Fibroblast of skin of abdomen (primary cell): ENCODE results near the gene RAB3IL1.

Source experiments
- DNase-seq: peaks from one replicate; pipeline ENCODE4 v3.0.0-alpha.2; 2013

The RAB3IL1 gene

GRCh38 chr11:61918938-61919704 is 1.8 kb upstream of the RAB3IL1 start:
- no peak for DNase-seq

DNA sequence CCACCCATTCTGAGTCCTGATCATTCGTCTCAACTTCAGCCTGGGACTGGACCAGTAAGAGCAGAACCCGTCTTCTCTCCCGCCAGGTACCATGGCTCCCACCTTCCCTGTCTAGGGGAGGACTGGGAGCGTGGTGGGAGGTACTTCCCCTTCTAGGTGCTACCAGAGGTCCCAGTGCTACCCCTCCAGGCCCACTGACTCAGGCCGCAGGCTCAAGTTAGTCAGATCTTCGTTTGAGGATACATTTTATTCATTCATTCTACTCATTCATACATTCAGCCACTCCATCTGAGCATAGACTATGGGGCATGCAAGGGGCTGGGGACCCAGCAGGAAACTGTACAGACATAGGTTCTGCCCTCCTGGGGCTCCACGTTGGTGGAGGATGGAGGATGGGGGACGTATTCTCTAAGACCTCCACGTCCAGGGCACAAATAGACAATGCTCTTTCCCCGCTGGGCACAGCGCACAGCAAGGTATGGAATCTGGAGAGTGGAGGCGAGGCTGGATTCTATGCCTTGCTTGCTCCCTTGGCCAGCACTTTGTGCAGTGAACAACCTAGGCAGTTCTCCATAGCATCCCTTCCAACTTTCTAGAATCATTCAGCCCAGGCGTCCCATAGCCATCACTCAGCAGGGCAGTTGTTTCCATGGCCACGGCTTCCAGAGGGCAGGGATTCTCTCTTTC is 1.0 kb upstream of the RAB3IL1 start:
- no peak for DNase-seq

DNA sequence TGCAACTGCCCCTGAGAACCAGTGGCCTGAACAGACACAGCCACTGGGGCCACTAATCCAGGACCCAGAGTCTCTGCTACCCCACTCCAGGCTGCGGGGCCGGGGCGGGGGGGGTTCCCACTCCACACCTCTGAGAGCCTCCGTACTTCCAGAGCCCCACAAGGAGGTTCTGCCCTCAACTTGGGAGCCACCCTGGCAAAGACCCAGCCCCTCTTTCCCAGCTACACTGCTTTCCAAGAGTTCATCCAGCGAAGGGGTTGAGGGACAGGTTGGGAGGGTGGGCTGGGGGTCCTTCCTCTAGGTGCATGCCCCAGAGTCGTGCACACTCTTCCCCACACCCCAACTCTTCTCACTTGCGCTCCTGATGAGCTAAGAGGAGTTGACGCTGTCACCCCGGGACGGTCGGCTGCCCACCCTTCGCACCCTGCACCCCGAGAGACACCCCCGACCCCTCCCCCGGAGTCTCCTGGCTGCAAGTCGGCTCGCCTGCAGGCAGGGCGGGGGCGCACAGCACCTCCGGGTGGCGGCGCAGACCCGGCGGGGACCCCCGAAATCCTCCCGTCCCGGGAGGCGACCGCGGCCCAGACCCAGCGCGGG is 531 bp downstream of the RAB3IL1 start:
- DNase-seq = no peak

GRCh38 chr11:61914471-61915171 is 2.7 kb downstream of the RAB3IL1 start:
- no peak for DNase-seq

- DNase-seq = no peak
Measured at GRCh38 chr11:61913699-61914395, 3.5 kb downstream of the RAB3IL1 start.

DNA sequence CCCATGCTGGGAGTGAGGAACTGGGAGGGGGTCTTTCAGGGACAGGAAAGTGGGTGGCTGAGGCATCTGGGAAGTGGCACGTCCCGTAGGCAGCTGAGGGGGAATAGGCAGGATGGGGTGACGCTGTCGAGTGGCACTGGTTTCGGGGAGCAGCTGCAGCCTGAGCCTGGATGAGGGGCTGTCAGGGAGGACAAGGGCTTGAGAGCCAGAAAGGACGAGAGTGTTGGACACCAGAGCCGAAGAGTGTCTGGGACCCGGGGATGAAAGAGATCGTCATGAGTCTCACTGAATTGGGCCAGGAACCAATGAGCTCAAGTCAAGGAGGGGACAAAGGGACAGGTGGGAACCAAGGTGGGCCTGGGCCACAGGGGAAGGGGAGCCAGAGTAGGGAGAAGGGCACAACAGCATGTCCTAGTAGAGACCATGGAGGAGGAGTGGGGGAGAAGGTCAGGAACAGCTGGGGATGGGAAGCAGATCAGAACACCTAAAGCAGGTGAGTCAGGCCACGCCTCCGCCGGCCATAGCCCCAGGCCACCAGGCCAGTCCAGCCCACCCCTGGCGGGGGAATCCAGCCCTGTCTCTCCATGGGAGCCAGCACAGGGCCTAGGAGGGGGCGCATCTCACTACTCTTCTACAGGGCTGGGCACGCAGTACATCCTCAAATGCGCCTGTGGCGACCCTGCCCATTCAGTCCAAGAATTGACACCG is 4.2 kb downstream of the RAB3IL1 start:
- DNase-seq = no peak

DNA sequence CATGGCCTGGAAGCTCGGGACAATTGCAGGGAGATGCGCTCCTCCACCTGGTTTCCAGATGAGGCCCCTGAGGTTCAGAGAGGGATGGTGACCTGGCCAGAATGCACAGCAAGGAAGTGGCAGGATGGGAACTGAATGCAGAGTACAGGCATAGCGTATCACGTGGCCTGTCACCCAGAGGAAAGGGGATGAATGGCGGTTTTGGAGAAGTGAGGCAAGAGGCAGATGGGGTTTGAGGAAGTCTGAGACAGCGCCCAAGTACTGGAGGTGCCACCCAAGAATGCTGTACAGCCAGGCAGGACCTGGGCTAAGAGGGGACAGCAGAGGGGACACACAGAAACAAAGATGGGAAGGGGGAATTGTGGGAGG is 4.9 kb downstream of the RAB3IL1 start:
- no peak for DNase-seq

DNA sequence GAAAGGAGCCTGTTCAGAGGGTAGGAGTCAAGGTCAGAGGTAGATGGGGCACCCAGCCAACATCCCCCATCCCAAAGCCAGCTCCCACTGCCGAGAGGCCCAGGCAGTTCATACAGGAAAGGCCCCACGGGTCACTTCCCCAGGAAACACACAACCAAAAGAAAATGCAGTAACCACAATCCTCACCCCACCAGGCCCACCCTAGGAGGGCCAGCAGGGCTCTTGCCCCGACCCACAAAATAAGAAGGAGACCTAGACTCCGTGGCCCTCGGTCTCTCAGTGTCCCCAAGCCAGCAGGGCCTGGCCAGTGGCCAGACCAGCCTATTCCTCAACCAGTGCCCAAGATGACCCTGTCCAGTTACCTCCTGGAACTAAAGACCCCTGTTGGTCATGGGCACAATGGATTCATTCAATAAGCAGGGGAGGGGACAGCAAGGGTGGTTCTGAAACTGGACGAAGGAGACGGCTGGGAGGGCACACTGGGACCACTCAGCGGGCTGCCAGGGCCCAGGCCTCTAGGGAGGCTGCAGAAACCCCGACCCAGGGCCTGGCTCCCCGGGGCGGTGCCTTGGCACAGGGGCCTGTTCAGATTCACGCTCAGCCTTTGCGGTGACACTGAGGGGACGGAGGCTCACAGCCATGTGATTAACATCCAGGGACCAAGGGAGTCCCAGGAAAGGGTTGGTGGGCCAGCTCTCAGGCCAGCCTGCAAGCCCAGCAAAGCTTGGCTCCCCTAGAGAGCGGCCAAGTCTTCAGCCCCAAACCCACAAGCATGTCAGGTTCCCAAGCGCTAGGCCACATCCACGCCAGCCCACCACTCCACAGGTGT is 5.5 kb downstream of the RAB3IL1 start:
- DNase-seq = no peak

DNA sequence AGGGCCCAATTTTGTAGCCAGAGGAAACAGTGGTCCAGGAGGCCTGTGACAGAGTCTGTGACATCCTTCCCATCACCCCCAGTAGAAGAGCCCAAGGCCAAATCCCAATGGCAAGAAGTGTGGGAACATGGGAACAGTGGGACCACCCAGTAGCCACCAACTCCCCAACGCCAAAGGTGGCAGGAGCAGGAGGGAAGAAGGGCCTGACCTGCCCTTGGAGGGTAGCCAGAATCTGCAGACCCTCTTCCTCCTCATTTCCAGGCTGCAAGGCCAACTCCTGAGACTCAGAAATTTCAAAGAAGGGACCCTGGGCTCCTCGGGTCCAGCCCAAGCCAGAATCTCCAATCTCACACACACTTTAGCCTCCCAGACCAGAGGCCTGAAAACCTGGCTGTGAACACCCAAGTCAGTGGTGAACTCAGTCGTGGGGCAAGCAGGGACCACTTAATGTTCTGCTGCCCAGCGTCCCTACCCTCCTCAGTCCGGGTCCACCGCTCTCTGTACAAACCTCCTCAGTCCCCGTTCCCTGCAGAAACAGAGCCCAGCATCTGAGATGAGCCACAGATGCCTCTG is 6.2 kb downstream of the RAB3IL1 start:
- no peak for DNase-seq

- DNase-seq = no peak
Measured at GRCh38 chr11:61910187-61911127, 6.9 kb downstream of the RAB3IL1 start.

DNA sequence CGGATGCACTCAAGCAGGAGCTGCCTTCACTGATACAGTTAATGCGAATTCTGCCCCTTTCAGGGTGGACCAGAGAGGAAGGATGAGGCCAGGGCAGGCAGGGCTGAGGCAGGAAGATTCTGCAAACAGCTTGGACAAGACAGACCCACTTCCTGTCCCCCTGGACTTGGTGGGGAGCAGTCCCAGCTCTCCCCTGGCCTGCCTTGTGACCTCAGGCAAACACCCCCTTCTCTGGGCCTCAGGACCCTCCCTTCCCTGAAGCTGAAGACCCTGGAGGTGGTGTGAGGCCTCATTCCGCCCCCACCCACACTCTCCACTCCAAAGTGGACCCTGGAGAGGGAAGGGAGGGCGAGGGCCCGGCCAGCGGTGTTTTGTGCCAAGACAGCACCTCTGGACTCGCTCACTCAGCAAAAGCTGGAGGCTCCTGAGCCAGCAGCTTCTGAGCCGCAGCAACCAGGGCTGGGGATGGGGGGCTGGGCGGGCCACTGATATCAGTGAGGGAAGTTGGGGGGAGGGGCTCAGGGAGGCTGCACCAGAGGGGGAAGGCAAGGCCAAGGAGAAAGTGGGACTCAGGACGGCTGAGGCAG is 8.5 kb downstream of the RAB3IL1 start:
- DNase-seq = no peak

DNA sequence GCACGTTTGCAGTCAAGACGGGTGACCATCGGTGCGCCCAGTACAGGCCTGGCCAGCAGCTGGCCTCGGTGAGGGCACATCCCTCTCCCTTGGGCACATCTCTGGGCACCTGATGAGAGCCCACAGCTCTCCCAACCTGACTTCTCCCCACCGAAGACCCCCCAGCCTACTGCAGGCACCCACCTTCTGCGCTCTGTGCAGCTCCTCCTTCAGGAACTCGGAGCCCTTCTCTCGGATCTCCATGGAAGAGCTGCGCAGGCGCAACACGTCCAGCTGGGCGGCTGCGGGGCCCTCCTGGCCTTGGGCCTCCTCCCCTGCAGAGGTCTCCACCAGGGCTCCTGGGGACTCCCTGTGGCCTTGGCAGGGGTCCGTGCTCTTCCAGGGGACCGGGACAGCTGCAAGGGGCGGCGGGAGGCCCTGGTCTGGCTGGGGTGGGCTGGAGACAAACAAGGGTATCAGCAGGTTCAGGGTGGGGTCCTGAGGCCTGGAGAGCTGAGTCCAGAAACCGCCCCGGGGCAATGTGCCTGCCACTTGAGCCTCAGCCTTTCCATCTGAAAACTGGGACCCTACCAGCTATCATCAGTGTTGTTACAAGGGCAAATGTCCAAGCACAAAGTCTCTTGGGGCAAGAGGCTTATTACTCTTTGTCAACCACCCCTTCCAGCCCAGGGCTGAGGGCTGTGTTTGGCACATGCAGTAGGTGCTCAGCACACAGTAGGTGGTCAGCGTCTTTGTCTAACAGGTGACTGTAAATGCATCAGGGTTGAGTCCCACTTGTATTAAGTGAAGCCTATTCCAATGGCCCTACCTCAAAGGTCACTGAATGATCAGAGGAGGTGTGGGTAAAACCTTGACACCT is 9.3 kb downstream of the RAB3IL1 start:
- DNase-seq = no peak

- no peak for DNase-seq
Measured at GRCh38 chr11:61907282-61907681, 10.1 kb downstream of the RAB3IL1 start.

DNA sequence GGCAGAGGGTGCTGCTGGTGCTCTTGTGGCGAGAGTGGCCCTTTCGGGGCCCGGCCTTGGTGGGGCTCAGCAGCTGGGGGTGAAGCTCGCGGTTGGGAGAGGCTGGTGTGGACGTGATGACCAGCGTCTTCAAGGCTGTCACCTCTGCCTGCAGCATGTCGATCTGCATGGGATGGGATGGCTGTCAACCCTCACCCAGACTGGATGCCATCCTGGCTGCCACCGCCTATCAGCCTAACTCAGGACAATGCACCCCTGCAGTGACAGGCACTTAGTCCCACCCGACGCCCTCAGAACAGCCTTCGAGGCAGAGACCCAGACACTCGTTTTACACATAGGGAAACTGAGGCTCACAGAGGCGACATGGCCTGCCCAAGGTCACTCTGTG is 10.8 kb downstream of the RAB3IL1 start:
- DNase-seq = no peak

- DNase-seq = no peak
Measured at GRCh38 chr11:61905801-61906521, 11.4 kb downstream of the RAB3IL1 start.

GRCh38 chr11:61905067-61905696 is 12.2 kb downstream of the RAB3IL1 start:
- DNase-seq = no peak

DNA sequence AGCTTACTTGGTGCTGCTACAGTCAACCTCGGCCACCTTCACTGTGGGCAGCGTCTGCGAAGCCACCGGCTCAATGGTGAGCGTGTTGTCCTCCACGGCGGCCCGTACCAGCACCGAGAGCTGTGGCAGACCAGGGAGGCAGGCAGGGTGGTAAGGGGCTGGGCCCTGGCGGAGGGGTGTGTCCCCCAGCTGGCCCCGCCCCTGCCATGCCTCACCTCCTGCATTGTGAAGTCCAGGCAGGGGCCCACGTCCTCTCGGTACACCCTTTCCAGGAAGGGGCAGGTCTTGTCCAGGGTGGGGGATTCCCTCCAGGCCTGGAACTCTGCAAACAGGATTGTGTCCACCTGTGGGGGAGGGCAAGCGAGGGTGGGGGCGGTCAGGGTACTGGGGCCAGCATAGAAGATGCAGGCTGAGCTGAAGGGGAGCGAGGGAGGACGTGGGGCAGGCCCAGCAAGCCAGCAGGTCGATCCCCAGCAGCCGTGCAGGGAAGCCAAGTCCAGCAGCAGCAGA is 12.8 kb downstream of the RAB3IL1 start:
- no peak for DNase-seq
